IMR-90 (cell line): ENCODE data around the gene RTN1. TPM values are rescaled to one million over a fixed set of nuclear protein-coding genes. Genes with fewer than 3 reads are reported as not detected.

Source experiments
- ATAC-seq: fragments of 200-7000 bp; cut with Tn5 transposase; 2 replicates; pipeline ENCODE4 v1.9.1; 2020; ENCODE audit warnings: low read depth, mild to moderate bottlenecking, moderate library complexity
- BruUV-seq: library from RNA; stranded (reverse); fragments of 400-500 nt; replicated peaks from 2 replicates; lab custom pipeline; 2021; lab: Mats Ljungman, UMichigan
- CTCF ChIA-PET: fragments of 300-600 bp; formaldehyde crosslinking; extraction: SDS; loops from one replicate; lab custom pipeline; 2021; ENCODE audit warnings: antibody characterized with exemption; lab: Yijun Ruan, JAX
- POLR2A ChIA-PET: fragments of 300-600 bp; sonication (Branson Sonifier 250); formaldehyde crosslinking; loops from one replicate; lab custom pipeline; 2022; ENCODE audit warnings: antibody characterized with exemption; ENCODE audit not compliant: unreplicated experiment; lab: Charles Lee
- DNase-seq: peaks from one replicate; pipeline ENCODE4 v3.0.0; 2013
- H2AFZ ChIP-seq: replicated peaks from 2 replicates; pipeline ENCODE3; 2013; ENCODE audit warnings: low read length, mild to moderate bottlenecking; ENCODE audit not compliant: poor library complexity
- H2AK5ac ChIP-seq: 2 replicates; pipeline ENCODE4 v1.6.1; 2013; ENCODE audit warnings: low read depth, low read length, inconsistent platforms
- H2AK9ac ChIP-seq: replicated peaks from 2 replicates; pipeline ENCODE3; 2013; ENCODE audit warnings: mild to moderate bottlenecking, low read depth, low read length, moderate library complexity; ENCODE audit not compliant: poor library complexity
- H2BK120ac ChIP-seq: 2 replicates; pipeline ENCODE4 v1.6.1; 2013; ENCODE audit warnings: low read depth, low read length, inconsistent platforms
- H2BK15ac ChIP-seq: 3 replicates; pipeline ENCODE4 v1.6.1; 2013; ENCODE audit warnings: low read depth, low read length, inconsistent platforms
- H2BK20ac ChIP-seq: 2 replicates; pipeline ENCODE4 v1.6.1; 2013; ENCODE audit warnings: low read depth, mild to moderate bottlenecking, inconsistent platforms, low read length, moderate library complexity
- H2BK5ac ChIP-seq: 2 replicates; pipeline ENCODE4 v1.6.1; 2013; ENCODE audit warnings: mild to moderate bottlenecking, low read depth, low read length, inconsistent platforms; ENCODE audit not compliant: poor library complexity, severe bottlenecking
- H3K14ac ChIP-seq: replicated peaks from 2 replicates; pipeline ENCODE4 v1.6.1; 2013; ENCODE audit warnings: low read depth, low read length, inconsistent platforms
- H3K18ac ChIP-seq: 2 replicates; pipeline ENCODE4 v1.6.1; 2013; ENCODE audit warnings: low read depth, low read length, control low read depth
- H3K23ac ChIP-seq: 2 replicates; pipeline ENCODE4 v1.6.1; 2013; ENCODE audit warnings: low read depth, low read length, inconsistent platforms
- H3K27ac ChIP-seq: 2 replicates; pipeline ENCODE4 v1.5.1; 2013; ENCODE audit warnings: mild to moderate bottlenecking, control low read depth, low read length; ENCODE audit not compliant: insufficient read depth
- H3K27me3 ChIP-seq: 2 replicates; pipeline ENCODE4 v1.6.1; 2013; ENCODE audit warnings: low read length; ENCODE audit not compliant: control insufficient read depth, insufficient read depth
- H3K36me3 ChIP-seq: 2 replicates; pipeline ENCODE4 v1.6.1; 2013; ENCODE audit warnings: low read length, mixed read lengths; ENCODE audit not compliant: control insufficient read depth, insufficient read depth
- H3K4ac ChIP-seq: 2 replicates; pipeline ENCODE4 v1.6.1; 2013; ENCODE audit warnings: low read depth, low read length, inconsistent platforms
- H3K4me1 ChIP-seq: 2 replicates; pipeline ENCODE4 v1.6.1; 2013; ENCODE audit warnings: low read length, mixed read lengths; ENCODE audit not compliant: control insufficient read depth, insufficient read depth
- H3K4me2 ChIP-seq: 2 replicates; pipeline ENCODE4 v1.6.1; 2013; ENCODE audit warnings: low read depth, mild to moderate bottlenecking, control low read depth, low read length, moderate library complexity
- H3K4me3 ChIP-seq: 2 replicates; pipeline ENCODE4 v1.5.1; 2013; ENCODE audit warnings: low read depth, mild to moderate bottlenecking, control low read depth, low read length, moderate library complexity; ENCODE audit not compliant: insufficient read depth
- H3K56ac ChIP-seq: 2 replicates; pipeline ENCODE4 v1.6.1; 2013; ENCODE audit warnings: low read length, inconsistent platforms; ENCODE audit not compliant: insufficient read depth; ENCODE audit errors: extremely low read depth
- H3K79me1 ChIP-seq, 2 experiments: 2 replicates each; pipeline ENCODE4 v1.6.1; 2013; ENCODE audit warnings: low read length in 2 of 2, inconsistent platforms in 1 of 2, low read depth in 1 of 2
- H3K9ac ChIP-seq: 2 replicates; pipeline ENCODE4 v1.6.1; 2013; ENCODE audit warnings: low read depth, low read length, control low read depth
- H3K9me1 ChIP-seq: 2 replicates; pipeline ENCODE4 v1.6.1; 2013; ENCODE audit warnings: low read length, inconsistent platforms; ENCODE audit not compliant: insufficient read depth
- H3K9me3 ChIP-seq: 2 replicates; pipeline ENCODE4 v1.6.1; 2013; ENCODE audit warnings: low read length; ENCODE audit not compliant: control insufficient read depth, insufficient read depth
- H4K20me1 ChIP-seq: 2 replicates; pipeline ENCODE4 v1.6.1; 2013; ENCODE audit warnings: low read length, inconsistent platforms; ENCODE audit not compliant: insufficient read depth
- H4K5ac ChIP-seq: 2 replicates; pipeline ENCODE4 v1.6.1; 2013; ENCODE audit warnings: mild to moderate bottlenecking, low read depth, low read length, control low read depth
- H4K8ac ChIP-seq, 2 experiments: 2 replicates each; pipeline ENCODE4 v1.6.1; 2013; ENCODE audit warnings: low read depth in 2 of 2, low read length in 2 of 2, control low read depth in 1 of 2, inconsistent platforms in 1 of 2
- H4K91ac ChIP-seq: 2 replicates; pipeline ENCODE4 v1.6.1; 2013; ENCODE audit warnings: low read depth, low read length, inconsistent platforms; ENCODE audit not compliant: insufficient read depth
- ELK1 ChIP-seq: fragments of 150-350 bp; IDR thresholded peaks from 2 replicates; pipeline ENCODE4 v1.6.1; 2016; ENCODE audit warnings: low read depth, mild to moderate bottlenecking, low read length, moderate library complexity, borderline replicate concordance
- FOS ChIP-seq: fragments of 150-350 bp; IDR thresholded peaks from 2 replicates; pipeline ENCODE4 v1.6.1; 2016; ENCODE audit warnings: low read depth, low read length
- MAFK ChIP-seq: IDR thresholded peaks from 2 replicates; pipeline ENCODE4 v1.6.1; 2012; ENCODE audit warnings: low read depth, low read length, improper control_type of control experiment
- MAZ ChIP-seq: IDR thresholded peaks from 2 replicates; pipeline ENCODE4 v1.6.1; 2012; ENCODE audit warnings: low read depth, mild to moderate bottlenecking, low read length, improper control_type of control experiment, moderate library complexity, borderline replicate concordance
- MXI1 ChIP-seq: IDR thresholded peaks from 2 replicates; pipeline ENCODE4 v1.6.1; 2012; ENCODE audit warnings: low read depth, mild to moderate bottlenecking, low read length, moderate library complexity, borderline replicate concordance
- NFE2L2 ChIP-seq: fragments of 150-350 bp; IDR thresholded peaks from 2 replicates; pipeline ENCODE4 v1.6.1; 2016; ENCODE audit warnings: low read depth, mild to moderate bottlenecking, low read length
- POLR2A ChIP-seq: IDR thresholded peaks from 2 replicates; pipeline ENCODE4 v1.6.1; 2012; ENCODE audit warnings: mild to moderate bottlenecking, low read depth, low read length
- RCOR1 ChIP-seq: IDR thresholded peaks from 2 replicates; pipeline ENCODE4 v1.6.1; 2012; ENCODE audit warnings: mild to moderate bottlenecking, low read length, improper control_type of control experiment; ENCODE audit not compliant: insufficient replicate concordance
- RFX5 ChIP-seq: IDR thresholded peaks from 2 replicates; pipeline ENCODE4 v1.8.0; 2012; ENCODE audit warnings: low read depth, mild to moderate bottlenecking, low read length, moderate library complexity
- SMC3 ChIP-seq: fragments of 150-350 bp; IDR thresholded peaks from 2 replicates; pipeline ENCODE4 v1.6.1; 2016; ENCODE audit warnings: low read depth, mild to moderate bottlenecking, antibody characterized with exemption, low read length, moderate library complexity
- USF2 ChIP-seq: fragments of 150-350 bp; IDR thresholded peaks from 2 replicates; pipeline ENCODE4 v1.6.1; 2017; ENCODE audit warnings: mild to moderate bottlenecking, antibody characterized with exemption, low read length, low read depth
- WGBS, 2 experiments: methylation state at CpG; one replicate each; pipeline versions ENCODE4 v1.1.5 to v1.1.7; 2013; ENCODE audit warnings: missing lambda C conversion rate in 2 of 2; ENCODE audit not compliant: insufficient read length in 1 of 2; ENCODE audit errors: extremely low coverage in 2 of 2; 5-methylcytosine and 5-hydroxymethylcytosine counted together
- dilution Hi-C: fragments of 300-500 bp; cut with HindIII; formaldehyde crosslinking; loops from one replicate; pipeline ENCODE4 v1.14.3; 2018; ENCODE audit warnings: low sequenced_read_pairs; ENCODE audit not compliant: unreplicated experiment
- in situ Hi-C: fragments of 300-500 bp; cut with MboI; formaldehyde crosslinking; loops from 3 replicates; pipeline ENCODE4 v1.14.3; 2019; ENCODE audit warnings: low sequenced_read_pairs, inconsistent platforms, mixed read lengths
- intact Hi-C: fragments of 100-400 bp; cut with micrococcal nuclease; formaldehyde crosslinking; loops from 2 replicates; pipeline ENCODE4 v1.10.0; 2022
- polyA plus RNA-seq, 3 experiments: library from polyadenylated mRNA; depleted of rRNA; stranded (reverse); fragments of >200 nt; gene quantifications; 2 replicates each; pipeline ENCODE4 v1.2.3, GENCODE V29; 2012; ENCODE audit warnings: low replicate concordance in 1 of 3
- total RNA-seq: library from RNA; depleted of rRNA; stranded (reverse); fragments of >200 nt; gene quantifications from 2 replicates; pipeline ENCODE4 v1.2.3, GENCODE V29; 2012

The RTN1 gene
- total and polyA plus RNA-seq, 2 of the 4 experiments (the other 2 are of a cell fraction) = 0.18 to 0.46 TPM

- H3K27me3 ChIP-seq = no peaks in the 10 kb centered on the region
- no peak overlapping the region for H3K9ac ChIP-seq
- no TSS peak for BruUV-seq
- no peak overlapping the region for H2BK120ac ChIP-seq
- no peak overlapping the region for H2BK20ac ChIP-seq
- TF ChIP-seq SMC3 (no peak), RCOR1 (no peak), MXI1 (no peak), FOS (no peak), MAFK (no peak), POLR2A (no peak), ELK1 (no peak), RFX5 (no peak), USF2 (no peak), MAZ (no peak), NFE2L2 (no peak)
- H3K4me2 ChIP-seq = no peak overlapping the region
- no peaks in the 10 kb centered on the region for H4K20me1 ChIP-seq
- H3K9me3 ChIP-seq = no peaks in the 10 kb centered on the region
- DNase-seq = no peak
- no peak overlapping the region for H2AFZ ChIP-seq
- no peaks in the 10 kb centered on the region for H3K79me1 ChIP-seq
- no peak overlapping the region for H2AK5ac ChIP-seq
- no peak overlapping the region for H3K18ac ChIP-seq
- no peak overlapping the region for H3K27ac ChIP-seq
- H3K56ac ChIP-seq = no peak overlapping the region
- dilution Hi-C loops (no loop called here), in situ Hi-C loops (no loop called here), intact Hi-C loops (no loop called here)
- no peak overlapping the region for H3K4ac ChIP-seq
- H3K14ac ChIP-seq = no peak overlapping the region
- H4K91ac ChIP-seq = no peak overlapping the region
- H3K36me3 ChIP-seq = no peaks in the 10 kb centered on the region
- WGBS, 2 experiments = no CpG with 5 or more reads among the region's 5 CpGs
- H2BK5ac ChIP-seq = no peak overlapping the region
- no peak overlapping the region for H4K5ac ChIP-seq
- H2BK15ac ChIP-seq = no peak overlapping the region
- ATAC-seq = no peak
- no peak overlapping the region for H3K4me3 ChIP-seq
- ChIA-PET POLR2A (no interaction called here), CTCF (no interaction called here)
- H3K23ac ChIP-seq = no peak overlapping the region
- H3K4me1 ChIP-seq = no peaks in the 10 kb centered on the region
- H3K9me1 ChIP-seq = no peaks in the 10 kb centered on the region
- no peak overlapping the region for H4K8ac ChIP-seq
- H2AK9ac ChIP-seq = no peak overlapping the region
These were observed 175.4 kb downstream of the RTN1 start for GRCh38 chr14:59695198-59695597.
